Stimulated activated CD4-positive, alpha-beta T cell treated with anti-CD3 and anti-CD28 coated beads, Interleukin-2, amount 100 ng/mL, for 24 hours (primary cell): ENCODE data around the gene MAGEB5.
"Not testable (repeated sequence)": the region's sequence is repeated elsewhere in the genome, so short reads cannot be mapped to it uniquely, and the experiment has no call there.

Experiments used
- DNase-seq, 2 donors: peaks; one replicate each; pipeline ENCODE4 v3.0.0-alpha.2; 2020

The MAGEB5 gene, protein sequence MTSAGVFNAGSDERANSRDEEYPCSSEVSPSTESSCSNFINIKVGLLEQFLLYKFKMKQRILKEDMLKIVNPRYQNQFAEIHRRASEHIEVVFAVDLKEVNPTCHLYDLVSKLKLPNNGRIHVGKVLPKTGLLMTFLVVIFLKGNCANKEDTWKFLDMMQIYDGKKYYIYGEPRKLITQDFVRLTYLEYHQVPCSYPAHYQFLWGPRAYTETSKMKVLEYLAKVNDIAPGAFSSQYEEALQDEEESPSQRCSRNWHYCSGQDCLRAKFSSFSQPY

GRCh38 chrX:26215869-26216268, at the start of gene MAGEB5:
MAGEB5 (plus strand) TSS chrX:26216169; CDS start chrX:26217302, 1,133 bp downstream.
- DNase-seq: no peak

GRCh38 chrX:26192204-26192603, 23.8 kb upstream of the MAGEB5 start, which contains the start of gene MAGEB6:
MAGEB6 (plus strand) TSS chrX:26192440; CDS start chrX:26193847, 1,407 bp downstream.
- no peak for DNase-seq

GRCh38 chrX:26203561-26203960, 12.4 kb upstream of the MAGEB5 start:
- DNase-seq: no peak

DNA sequence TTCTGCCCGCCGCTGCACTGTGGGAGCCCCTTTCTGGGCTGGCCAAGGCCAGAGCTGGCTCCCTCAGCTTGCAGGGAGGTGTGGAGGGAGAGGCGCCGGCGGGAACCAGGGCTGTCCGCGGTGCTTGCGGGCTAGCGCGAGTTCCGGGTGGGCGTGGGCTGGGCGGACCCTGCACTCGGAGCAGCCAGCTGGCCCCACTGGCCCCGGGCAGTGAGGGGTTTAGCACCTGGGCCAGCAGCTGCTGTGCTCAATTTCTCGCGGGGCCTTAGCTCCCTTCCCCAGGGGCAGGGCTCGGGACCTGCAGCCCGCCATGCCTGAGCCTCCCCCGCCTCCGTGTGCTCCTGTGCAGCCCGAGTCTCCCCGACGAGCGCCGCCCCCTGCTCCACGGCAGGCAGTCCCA, 11.3 kb upstream of the MAGEB5 start:
- DNase-seq: not testable (repeated sequence)

GRCh38 chrX:26208012-26208411, 8.0 kb upstream of the MAGEB5 start:
- no peak for DNase-seq

GRCh38 chrX:26219351-26219750, 3.4 kb downstream of the MAGEB5 start:
- DNase-seq: no peak

DNA sequence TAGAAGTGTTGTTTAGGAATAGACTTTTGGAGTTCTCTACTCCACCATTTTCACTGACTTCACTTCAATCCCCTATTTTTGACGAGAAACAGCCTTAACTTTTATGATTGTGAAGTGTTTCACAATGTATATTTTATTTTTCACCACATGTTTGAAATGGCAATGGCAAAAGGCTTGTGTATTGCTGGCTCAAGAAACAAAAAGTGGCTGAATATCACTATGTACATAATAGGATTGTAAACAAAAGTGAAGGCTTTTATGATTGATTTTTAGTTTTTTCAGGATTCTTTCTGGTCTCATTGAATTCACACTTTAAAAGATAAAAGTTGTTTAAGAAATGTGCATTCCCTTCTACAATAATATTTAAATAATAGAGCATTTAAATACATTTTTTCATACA, 18.2 kb downstream of the MAGEB5 start:
- DNase-seq: no peak

GRCh38 chrX:26253526-26253925, 37.6 kb downstream of the MAGEB5 start:
- DNase-seq: no peak

DNA sequence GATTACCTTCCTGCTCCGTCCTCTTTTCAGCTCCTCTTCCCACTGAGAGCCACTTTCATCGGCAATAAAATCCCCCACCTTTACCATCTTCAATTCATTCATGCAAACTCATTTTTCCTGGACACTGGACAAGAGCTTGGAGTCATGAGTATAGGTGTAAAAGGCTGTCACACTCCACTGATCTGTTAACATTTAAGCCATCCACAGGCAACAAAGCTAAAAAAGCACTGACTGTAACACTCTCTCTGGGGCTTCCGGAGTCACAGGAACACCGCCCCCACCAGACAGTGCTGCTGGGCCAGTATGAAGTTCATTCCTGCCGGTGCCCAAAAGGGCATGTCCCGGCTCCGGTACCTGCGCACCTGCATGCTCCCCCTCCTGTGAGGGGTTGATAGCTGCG, 38.5 kb downstream of the MAGEB5 start:
- DNase-seq: no peak

DNA sequence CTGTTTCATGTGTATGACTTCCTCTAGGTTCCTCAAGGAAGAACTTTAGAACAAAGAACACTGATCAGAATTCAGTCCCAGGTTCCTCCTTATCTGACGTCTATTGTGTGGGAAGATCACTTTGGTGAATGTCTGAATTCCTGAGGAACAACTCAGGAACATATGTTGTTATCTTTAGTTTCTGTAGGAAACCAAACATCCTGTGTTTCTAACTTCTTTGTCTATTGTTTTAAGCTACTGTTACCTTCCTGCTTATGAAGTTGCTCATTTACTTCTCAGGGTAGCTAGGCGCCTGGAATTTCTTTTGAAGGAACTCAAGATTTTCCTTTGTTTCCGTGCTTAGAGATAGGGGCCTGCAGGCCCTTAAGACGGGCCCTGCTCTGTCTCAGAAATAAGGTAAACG, 46.2 kb downstream of the MAGEB5 start:
- DNase-seq: no peak
